SK-N-SH (cell line): ENCODE data around the gene LEFTY1. TPM values are rescaled to one million over a fixed set of nuclear protein-coding genes. Genes with fewer than 3 reads are reported as not detected.

Source experiments
- CTCF ChIA-PET: fragments of 300-600, 350-600 bp; formaldehyde crosslinking; extraction: SDS; loops from one replicate; lab custom pipeline; 2021; lab: Yijun Ruan, JAX
- POLR2A ChIA-PET: fragments of 350-600 bp; sonication (Branson Sonifier 250); formaldehyde crosslinking; extraction: SDS; loops from one replicate; lab custom pipeline; 2020; ENCODE audit warnings: antibody characterized with exemption, inconsistent platforms; lab: Yijun Ruan, JAX
- DNase-seq: peaks from one replicate; pipeline ENCODE4 v3.0.0; 2012
- H2AFZ ChIP-seq: fragments of 200-600 bp; sonication (generic); 2 replicates; pipeline ENCODE4 v1.8.1; 2016; ENCODE audit warnings: antibody characterized with exemption, mild to moderate bottlenecking, low read depth
- H3F3A ChIP-seq: fragments of 200-600 bp; sonication (generic); replicated peaks from 2 replicates; pipeline ENCODE3; 2016; ENCODE audit warnings: antibody characterized with exemption, mild to moderate bottlenecking; ENCODE audit not compliant: insufficient read depth
- H3K27ac ChIP-seq, 2 experiments: fragments of 200-500 bp in 1 of 2; fragments of 200-600 bp in 1 of 2; sonication (Bioruptor generic) in 1 of 2; sonication (generic), shearing (Covaris generic) in 1 of 2; 2 replicates each; pipeline versions ENCODE4 v1.5.1 to v1.6.1; 2014 to 2016; ENCODE audit warnings: low read depth in 2 of 2, inconsistent platforms in 1 of 2, low read length in 1 of 2, mild to moderate bottlenecking in 1 of 2, mixed read lengths in 1 of 2
- H3K27me3 ChIP-seq: fragments of 200-600 bp; sonication (generic), shearing (Covaris generic); 2 replicates; pipeline ENCODE4 v1.6.1; 2016; ENCODE audit warnings: mixed run types; ENCODE audit not compliant: insufficient read depth
- H3K36me3 ChIP-seq, 2 experiments: fragments of 200-500 bp in 1 of 2; fragments of 200-600 bp in 1 of 2; sonication (Bioruptor generic) in 1 of 2; sonication (generic) in 1 of 2; replicated peaks in 1 of 2; 2 replicates each; pipeline versions ENCODE3 to v1.5.1; 2014 to 2016; ENCODE audit warnings: low read length in 1 of 2, mild to moderate bottlenecking in 1 of 2; ENCODE audit not compliant: insufficient read depth in 2 of 2, control insufficient read depth in 1 of 2
- H3K4me1 ChIP-seq, 2 experiments: fragments of 200-500 bp in 1 of 2; fragments of 200-600 bp in 1 of 2; sonication (Bioruptor generic) in 1 of 2; sonication (generic), shearing (Covaris generic) in 1 of 2; 2 replicates each; pipeline versions ENCODE4 v1.5.1 to v1.6.1; 2014 to 2016; ENCODE audit warnings: low read depth in 1 of 2, low read length in 1 of 2, mixed run types in 1 of 2; ENCODE audit not compliant: insufficient read depth in 2 of 2, control insufficient read depth in 1 of 2
- H3K4me2 ChIP-seq: fragments of 200-600 bp; sonication (generic), shearing (Covaris generic); 2 replicates; pipeline ENCODE4 v1.6.1; 2017; ENCODE audit warnings: mixed run types
- H3K4me3 ChIP-seq, 2 experiments: fragments of 200-500 bp in 1 of 2; fragments of 200-600 bp in 1 of 2; sonication (Bioruptor generic) in 1 of 2; sonication (generic), shearing (Covaris generic) in 1 of 2; 2 replicates each; pipeline versions ENCODE4 v1.5.1 to v1.8.1; 2014 to 2016; ENCODE audit warnings: low read depth in 2 of 2, inconsistent platforms in 1 of 2, low read length in 1 of 2, mild to moderate bottlenecking in 1 of 2, mixed read lengths in 1 of 2, moderate library complexity in 1 of 2
- H3K79me2 ChIP-seq: fragments of 200-600 bp; sonication (generic); 2 replicates; pipeline ENCODE4 v1.8.1; 2017; ENCODE audit warnings: mild to moderate bottlenecking; ENCODE audit not compliant: insufficient read depth
- H3K9ac ChIP-seq: fragments of 200-600 bp; sonication (generic); 2 replicates; pipeline ENCODE4 v1.6.1; 2017; ENCODE audit warnings: mixed run types
- H3K9me2 ChIP-seq: fragments of 200-600 bp; sonication (generic); 2 replicates; pipeline ENCODE4 v1.6.1; 2017; ENCODE audit warnings: mixed run types
- H3K9me3 ChIP-seq: fragments of 200-600 bp; sonication (generic); 2 replicates; pipeline ENCODE4 v1.6.1; 2017; ENCODE audit warnings: mixed run types, mild to moderate bottlenecking, moderate library complexity
- H4K20me1 ChIP-seq: fragments of 200-600 bp; sonication (generic); 2 replicates; pipeline ENCODE4 v1.6.1; 2017; ENCODE audit warnings: mild to moderate bottlenecking, mixed run types; ENCODE audit not compliant: insufficient read depth
- CHD2 ChIP-seq: fragments of 150-350 bp; IDR thresholded peaks from 2 replicates; pipeline ENCODE4 v1.6.1; 2018; ENCODE audit warnings: low read length; ENCODE audit not compliant: partially characterized antibody
- FOXJ3 ChIP-seq: sonication (generic); formaldehyde crosslinking; IDR thresholded peaks from 2 replicates; pipeline ENCODE4 v1.5.1; 2020; ENCODE audit warnings: mild to moderate bottlenecking, missing genetic modification reagents
- GABPA ChIP-seq: IDR thresholded peaks from 2 replicates; pipeline ENCODE4 v1.4.0; 2012; ENCODE audit warnings: low read depth, mild to moderate bottlenecking
- GATA2 ChIP-seq: sonication (generic); formaldehyde crosslinking; IDR thresholded peaks from 2 replicates; pipeline ENCODE4 v1.5.0; 2020; ENCODE audit warnings: mild to moderate bottlenecking, missing genetic modification reagents
- NFIC ChIP-seq: IDR thresholded peaks from 2 replicates; pipeline ENCODE4 v1.4.0; 2012; ENCODE audit warnings: borderline replicate concordance
- RFX5 ChIP-seq: IDR thresholded peaks from 2 replicates; pipeline ENCODE4 v1.6.1; 2012; ENCODE audit warnings: mild to moderate bottlenecking, improper control_type of control experiment, low read length
- RXRA ChIP-seq: IDR thresholded peaks from 2 replicates; pipeline ENCODE4 v1.4.0; 2012; ENCODE audit warnings: low read depth, mild to moderate bottlenecking, borderline replicate concordance
- SMC3 ChIP-seq: IDR thresholded peaks from 2 replicates; pipeline ENCODE4 v1.6.1; 2012; ENCODE audit warnings: low read depth, low read length, improper control_type of control experiment
- TCF12 ChIP-seq: IDR thresholded peaks from 2 replicates; pipeline ENCODE4 v1.4.0; 2012
- TEAD4 ChIP-seq: IDR thresholded peaks from 2 replicates; pipeline ENCODE4 v1.4.0; 2012; ENCODE audit warnings: mild to moderate bottlenecking, borderline replicate concordance; ENCODE audit not compliant: insufficient read depth
- YY1 ChIP-seq: IDR thresholded peaks from 2 replicates; pipeline ENCODE4 v1.4.0; 2012; ENCODE audit warnings: low read depth, mild to moderate bottlenecking
- WGBS: methylation state at CpG from one replicate; pipeline ENCODE4 v1.1.6; 2017; ENCODE audit warnings: low lambda C conversion rate; 5-methylcytosine and 5-hydroxymethylcytosine counted together
- polyA plus RNA-seq, 3 experiments: library from polyadenylated mRNA; depleted of rRNA; stranded (reverse); fragments of >200 nt; gene quantifications; 2 replicates each; pipeline ENCODE4 v1.2.3, GENCODE V29; 2012
- TF ChIP-seq, protein P1 (sequence below): IDR thresholded peaks from 2 replicates; pipeline ENCODE4 v1.4.0; 2012; ENCODE audit warnings: low read depth, borderline replicate concordance
- TF ChIP-seq, protein P2 (sequence below): IDR thresholded peaks from 2 replicates; pipeline ENCODE4; 2012
- TF ChIP-seq, protein P3 (sequence below): IDR thresholded peaks from 2 replicates; pipeline ENCODE4 v1.4.0; 2012; ENCODE audit warnings: low read depth, borderline replicate concordance
- TF ChIP-seq, protein P4 (sequence below): fragments of 150-350 bp; IDR thresholded peaks from 2 replicates; pipeline ENCODE4 v1.6.1; 2017; ENCODE audit warnings: antibody characterized with exemption, low read length, low read depth, borderline replicate concordance

The LEFTY1 gene
- polyA plus RNA-seq, 1 of the 3 experiments (the other 2 are of a cell fraction) = 0.07 TPM

DNA sequence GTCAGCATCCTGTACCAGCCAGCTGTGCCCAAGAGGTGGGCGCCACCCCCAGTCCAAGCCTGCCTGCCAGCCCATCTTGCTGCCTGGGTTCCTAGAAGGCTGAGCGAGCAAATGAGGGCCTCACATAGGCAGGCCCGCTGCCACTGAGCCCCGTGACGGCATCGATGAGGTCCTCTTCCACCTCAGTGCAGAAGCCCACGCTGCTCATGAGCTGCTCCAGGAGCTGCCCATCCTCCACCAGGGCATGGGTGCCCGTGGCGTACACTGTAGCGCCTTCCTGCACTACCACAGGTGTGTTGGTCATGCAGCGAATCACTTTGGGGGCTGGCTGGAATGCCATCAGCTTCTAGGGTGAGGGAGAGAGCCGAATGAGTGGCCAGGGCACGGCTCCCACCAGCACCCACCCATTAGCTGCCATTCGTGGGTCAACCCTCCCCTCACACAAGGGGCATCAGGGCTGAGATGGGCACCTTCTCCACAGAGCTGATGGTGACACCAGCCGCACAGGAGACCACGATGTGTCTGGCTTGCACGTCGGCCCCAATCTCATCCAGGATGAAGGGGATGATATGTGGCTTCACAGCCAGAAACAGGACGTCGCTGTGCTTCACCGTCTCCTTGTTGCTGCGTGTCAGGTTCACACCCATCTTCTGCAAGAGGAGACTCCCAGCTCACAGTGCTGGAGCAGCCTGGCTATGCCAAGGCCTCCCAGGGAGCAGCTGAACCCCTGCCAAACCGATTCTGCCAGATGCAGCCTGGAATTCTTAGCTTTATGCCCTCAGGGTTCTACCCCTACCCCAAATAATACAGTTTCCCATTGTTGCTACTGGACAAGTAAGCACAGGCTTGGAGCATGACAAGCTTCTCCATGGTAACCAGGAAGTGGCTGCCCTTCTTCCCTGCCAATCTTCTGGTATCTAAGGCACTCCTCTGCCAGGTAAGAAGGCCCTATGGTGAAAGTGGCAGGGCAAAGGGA is 33.1 kb upstream of the LEFTY1 start:
- no peaks in the 10 kb centered on the region; the same call in 1 of the 2 replicates for H4K20me1 ChIP-seq
- H3K9me2 ChIP-seq = no peaks in the 10 kb centered on the region
- no peak overlapping the region for H2AFZ ChIP-seq
- peak overlapping the region; percentile 97; the same call in 1 of the 2 replicates for H3K4me2 ChIP-seq
- CTCF ChIA-PET = interaction anchor here (0.8 to 1.8 kb wide), 4 partner anchors 39 to 634 kb away, joined by 3 to 8 read pairs (median 4); partner anchors contain the start of gene TMEM63A
- no peak overlapping the region; a peak in 1 of 4 replicates for H3K4me3 ChIP-seq
- POLR2A ChIA-PET = no interaction called here
- H3F3A ChIP-seq = peaks cover 5% of the 10 kb centered on the region
- no peak overlapping the region for H3K9ac ChIP-seq
- peaks cover 20% of the 10 kb centered on the region for H3K79me2 ChIP-seq
- H3K36me3 ChIP-seq = peaks cover 13 to 26% of the 10 kb centered on the region in 2 experiments
- H3K4me1 ChIP-seq = peaks cover 28 to 45% of the 10 kb centered on the region in 2 experiments
- no peak for DNase-seq
- WGBS = 91% methylated on average over 11 of the region's 23 CpGs
- no peaks in the 10 kb centered on the region for H3K9me3 ChIP-seq
- peak overlapping the region in 1 of 2 experiments; percentile 2; a peak in 1 of 4 replicates for H3K27ac ChIP-seq
- no peaks in the 10 kb centered on the region for H3K27me3 ChIP-seq
- no peak for TF ChIP-seq FOXJ3 (CRISPR knock-in tag)
- TF ChIP-seq, protein P1, sequence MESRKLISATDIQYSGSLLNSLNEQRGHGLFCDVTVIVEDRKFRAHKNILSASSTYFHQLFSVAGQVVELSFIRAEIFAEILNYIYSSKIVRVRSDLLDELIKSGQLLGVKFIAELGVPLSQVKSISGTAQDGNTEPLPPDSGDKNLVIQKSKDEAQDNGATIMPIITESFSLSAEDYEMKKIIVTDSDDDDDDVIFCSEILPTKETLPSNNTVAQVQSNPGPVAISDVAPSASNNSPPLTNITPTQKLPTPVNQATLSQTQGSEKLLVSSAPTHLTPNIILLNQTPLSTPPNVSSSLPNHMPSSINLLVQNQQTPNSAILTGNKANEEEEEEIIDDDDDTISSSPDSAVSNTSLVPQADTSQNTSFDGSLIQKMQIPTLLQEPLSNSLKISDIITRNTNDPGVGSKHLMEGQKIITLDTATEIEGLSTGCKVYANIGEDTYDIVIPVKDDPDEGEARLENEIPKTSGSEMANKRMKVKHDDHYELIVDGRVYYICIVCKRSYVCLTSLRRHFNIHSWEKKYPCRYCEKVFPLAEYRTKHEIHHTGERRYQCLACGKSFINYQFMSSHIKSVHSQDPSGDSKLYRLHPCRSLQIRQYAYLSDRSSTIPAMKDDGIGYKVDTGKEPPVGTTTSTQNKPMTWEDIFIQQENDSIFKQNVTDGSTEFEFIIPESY = no peak
- TF ChIP-seq, protein P2, sequence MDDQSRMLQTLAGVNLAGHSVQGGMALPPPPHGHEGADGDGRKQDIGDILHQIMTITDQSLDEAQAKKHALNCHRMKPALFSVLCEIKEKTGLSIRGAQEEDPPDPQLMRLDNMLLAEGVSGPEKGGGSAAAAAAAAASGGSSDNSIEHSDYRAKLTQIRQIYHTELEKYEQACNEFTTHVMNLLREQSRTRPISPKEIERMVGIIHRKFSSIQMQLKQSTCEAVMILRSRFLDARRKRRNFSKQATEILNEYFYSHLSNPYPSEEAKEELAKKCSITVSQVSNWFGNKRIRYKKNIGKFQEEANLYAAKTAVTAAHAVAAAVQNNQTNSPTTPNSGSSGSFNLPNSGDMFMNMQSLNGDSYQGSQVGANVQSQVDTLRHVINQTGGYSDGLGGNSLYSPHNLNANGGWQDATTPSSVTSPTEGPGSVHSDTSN = peak; percentile 47
- TF ChIP-seq, protein P3, sequence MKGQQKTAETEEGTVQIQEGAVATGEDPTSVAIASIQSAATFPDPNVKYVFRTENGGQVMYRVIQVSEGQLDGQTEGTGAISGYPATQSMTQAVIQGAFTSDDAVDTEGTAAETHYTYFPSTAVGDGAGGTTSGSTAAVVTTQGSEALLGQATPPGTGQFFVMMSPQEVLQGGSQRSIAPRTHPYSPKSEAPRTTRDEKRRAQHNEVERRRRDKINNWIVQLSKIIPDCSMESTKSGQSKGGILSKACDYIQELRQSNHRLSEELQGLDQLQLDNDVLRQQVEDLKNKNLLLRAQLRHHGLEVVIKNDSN = no peak

DNA sequence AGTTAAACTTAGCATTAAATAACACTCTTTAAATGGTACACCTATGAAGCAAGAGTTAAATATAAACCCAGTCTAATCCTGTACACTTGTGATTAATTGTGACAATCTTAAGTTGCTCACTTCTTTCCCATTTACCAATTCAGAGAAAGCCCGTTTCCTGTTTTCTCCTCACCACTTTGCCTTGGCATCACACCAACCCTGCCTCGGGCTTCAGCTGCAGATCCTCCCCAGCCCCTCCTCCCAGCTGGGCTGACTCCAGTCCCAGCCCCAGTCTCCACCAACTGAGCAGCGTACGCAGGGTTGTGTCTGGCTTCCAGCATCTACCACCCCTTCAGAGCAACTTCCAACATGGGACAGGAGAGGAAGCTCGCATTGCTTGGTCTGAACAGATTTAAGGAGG is 31.0 kb upstream of the LEFTY1 start:
- peak; percentile 91 for DNase-seq
- Histone ChIP-seq H2AFZ (no peak overlapping the region), H3K27me3 (no peaks in the 10 kb centered on the region), H4K20me1 (no peaks in the 10 kb centered on the region; the same call in 1 of the 2 replicates), H3F3A (no peaks in the 10 kb centered on the region), H3K4me1 (peaks cover 28 to 66% of the 10 kb centered on the region in 2 experiments), H3K9me2 (no peaks in the 10 kb centered on the region), H3K27ac (peak overlapping the region; percentile 58 to 95), H3K9ac (no peak overlapping the region), H3K4me3 (no peak overlapping the region), H3K4me2 (peak overlapping the region; percentile 10; the same call in 1 of the 2 replicates), H3K36me3 (peaks cover 13 to 26% of the 10 kb centered on the region in 2 experiments), H3K9me3 (no peaks in the 10 kb centered on the region), H3K79me2 (peaks cover 20% of the 10 kb centered on the region)
- ChIA-PET POLR2A (no interaction called here), CTCF (interaction anchor here (0.6 to 2.1 kb wide), 3 partner anchors 68 to 445 kb away, joined by 3 to 7 read pairs (median 3); partner anchors contain the start of gene EPHX1)
- 46% methylated on average over 5 of the region's 5 CpGs for WGBS
- TF ChIP-seq CHD2 (peak; percentile 86), TCF12 (no peak), SMC3 (no peak), YY1 (no peak), TEAD4 (no peak), GABPA (0 out of 2 replicates have a peak, but pooled peaks have one; percentile 15), GATA2 (CRISPR knock-in tag) (no peak), NFIC (peak; percentile 83), RXRA (no peak), RFX5 (peak; percentile 21; the same call in 1 of the 2 replicates)
- TF ChIP-seq, protein P1 = no peak
- TF ChIP-seq, protein P2 = peak; percentile 46
- TF ChIP-seq, protein P4, sequence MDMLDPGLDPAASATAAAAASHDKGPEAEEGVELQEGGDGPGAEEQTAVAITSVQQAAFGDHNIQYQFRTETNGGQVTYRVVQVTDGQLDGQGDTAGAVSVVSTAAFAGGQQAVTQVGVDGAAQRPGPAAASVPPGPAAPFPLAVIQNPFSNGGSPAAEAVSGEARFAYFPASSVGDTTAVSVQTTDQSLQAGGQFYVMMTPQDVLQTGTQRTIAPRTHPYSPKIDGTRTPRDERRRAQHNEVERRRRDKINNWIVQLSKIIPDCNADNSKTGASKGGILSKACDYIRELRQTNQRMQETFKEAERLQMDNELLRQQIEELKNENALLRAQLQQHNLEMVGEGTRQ = no peak
